Nephron progenitor cell (in vitro differentiated cells): ENCODE measurements around the gene PDGFC.

Experiments used
- DNase-seq: peaks from one replicate; pipeline ENCODE4 v3.0.0; 2021
- H3K27ac Mint-ChIP-seq: 2 replicates; pipeline ENCODE4 v1.8.0; 2021; ENCODE audit warnings: mild to moderate bottlenecking, moderate library complexity, mixed read lengths
- H3K27me3 Mint-ChIP-seq: 2 replicates; pipeline ENCODE4 v1.8.0; 2021; ENCODE audit warnings: mild to moderate bottlenecking, low read depth, mixed read lengths; ENCODE audit not compliant: poor library complexity
- H3K36me3 Mint-ChIP-seq: 2 replicates; pipeline ENCODE4 v1.8.0; 2021; ENCODE audit warnings: low read depth, mixed read lengths
- H3K4me1 Mint-ChIP-seq: 2 replicates; pipeline ENCODE4 v1.8.0; 2021; ENCODE audit warnings: mixed read lengths
- H3K4me3 Mint-ChIP-seq: 2 replicates; pipeline ENCODE4 v1.8.0; 2021; ENCODE audit warnings: mild to moderate bottlenecking, moderate library complexity, mixed read lengths
- H3K9me3 Mint-ChIP-seq: 2 replicates; pipeline ENCODE4 v1.8.0; 2021; ENCODE audit warnings: mild to moderate bottlenecking, moderate library complexity, mixed read lengths
- CTCF ChIP-seq: fragments of 200-600 bp; sonication (generic); IDR thresholded peaks from 2 replicates; pipeline ENCODE4 v1.5.0; 2021; ENCODE audit warnings: antibody characterized with exemption

Gene PDGFC

GRCh38 chr4:156770140-156770539, 201.5 kb downstream of the PDGFC start:
- TF ChIP-seq CTCF, result no peak
- Mint-ChIP-seq H3K27ac (no peak overlapping the region), H3K4me3 (no peak overlapping the region), H3K27me3 (no peaks in the 10 kb centered on the region), H3K36me3 (peaks cover 22% of the 10 kb centered on the region), H3K9me3 (no peaks in the 10 kb centered on the region), H3K4me1 (peaks cover 41% of the 10 kb centered on the region)
- DNase-seq, result no peak

GRCh38 chr4:156767911-156768415, 203.6 kb downstream of the PDGFC start:
- DNase-seq, result no peak
- Mint-ChIP-seq H3K36me3 (peaks cover 26% of the 10 kb centered on the region), H3K27me3 (no peaks in the 10 kb centered on the region), H3K4me1 (peaks cover 45% of the 10 kb centered on the region), H3K4me3 (no peak overlapping the region), H3K9me3 (no peaks in the 10 kb centered on the region), H3K27ac (no peak overlapping the region)
- no peak for TF ChIP-seq CTCF

GRCh38 chr4:156766846-156767245, 204.8 kb downstream of the PDGFC start:
- Mint-ChIP-seq H3K36me3 (peaks cover 31% of the 10 kb centered on the region), H3K27me3 (no peaks in the 10 kb centered on the region), H3K4me1 (peaks cover 42% of the 10 kb centered on the region), H3K4me3 (no peak overlapping the region), H3K9me3 (no peaks in the 10 kb centered on the region), H3K27ac (no peak overlapping the region)
- TF ChIP-seq CTCF, result no peak
- no peak for DNase-seq

- Mint-ChIP-seq H3K27ac (no peak overlapping the region), H3K4me3 (no peak overlapping the region), H3K36me3 (peaks cover 45% of the 10 kb centered on the region), H3K27me3 (peaks cover 6% of the 10 kb centered on the region), H3K4me1 (peaks cover 26% of the 10 kb centered on the region), H3K9me3 (no peaks in the 10 kb centered on the region)
- DNase-seq, result no peak
- no peak for TF ChIP-seq CTCF
Measured at GRCh38 chr4:156765277-156765676, 206.3 kb downstream of the PDGFC start.

- Mint-ChIP-seq H3K27me3 (peaks cover 6% of the 10 kb centered on the region), H3K9me3 (no peaks in the 10 kb centered on the region), H3K4me3 (no peak overlapping the region), H3K4me1 (peaks cover 22% of the 10 kb centered on the region), H3K27ac (no peak overlapping the region), H3K36me3 (peaks cover 47% of the 10 kb centered on the region)
- DNase-seq, result no peak
- TF ChIP-seq CTCF, result no peak
Measured at GRCh38 chr4:156764846-156765245, 206.8 kb downstream of the PDGFC start.

GRCh38 chr4:156764145-156764544, 207.5 kb downstream of the PDGFC start:
- TF ChIP-seq CTCF, result no peak
- DNase-seq, result no peak
- Mint-ChIP-seq H3K9me3 (no peaks in the 10 kb centered on the region), H3K36me3 (peaks cover 47% of the 10 kb centered on the region), H3K27me3 (peaks cover 6% of the 10 kb centered on the region), H3K4me1 (peaks cover 17% of the 10 kb centered on the region), H3K4me3 (no peak overlapping the region), H3K27ac (no peak overlapping the region)
